B cell (primary cell): ENCODE data around the gene CNTN4.

Experiments used
- EZH2 ChIP-seq: IDR thresholded peaks from 2 replicates; pipeline ENCODE4 v1.6.1; 2012; ENCODE audit warnings: borderline replicate concordance, low read depth, mild to moderate bottlenecking, moderate library complexity, low read length; ENCODE audit not compliant: insufficient read depth, poor library complexity, severe bottlenecking
- TF ChIP-seq, protein P1 (sequence below): fragments of 200-600 bp; IDR thresholded peaks from one replicate; pipeline ENCODE4 v1.8.0; 2022; ENCODE audit warnings: antibody characterized with exemption, mild to moderate bottlenecking

DNA sequence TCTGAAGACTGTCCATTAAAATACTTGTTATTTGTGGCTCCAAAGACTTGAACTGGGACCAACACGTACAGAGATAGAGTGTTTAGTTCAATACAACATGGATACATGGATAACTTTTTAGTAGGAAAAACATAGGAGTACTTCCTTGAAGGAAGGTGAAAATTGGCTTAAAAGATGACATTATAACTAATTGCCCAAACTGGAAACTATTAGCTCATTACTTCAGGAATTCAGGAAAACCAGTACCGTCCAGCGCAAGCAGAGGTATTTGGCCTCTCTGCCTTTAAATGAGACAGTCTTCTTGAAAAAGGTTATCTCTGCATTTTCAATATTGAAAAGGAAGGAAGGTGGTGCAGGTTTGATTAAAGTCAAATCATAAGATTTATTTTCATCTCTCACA lies 777.0 kb downstream of the CNTN4 start:
- TF ChIP-seq, protein P1, sequence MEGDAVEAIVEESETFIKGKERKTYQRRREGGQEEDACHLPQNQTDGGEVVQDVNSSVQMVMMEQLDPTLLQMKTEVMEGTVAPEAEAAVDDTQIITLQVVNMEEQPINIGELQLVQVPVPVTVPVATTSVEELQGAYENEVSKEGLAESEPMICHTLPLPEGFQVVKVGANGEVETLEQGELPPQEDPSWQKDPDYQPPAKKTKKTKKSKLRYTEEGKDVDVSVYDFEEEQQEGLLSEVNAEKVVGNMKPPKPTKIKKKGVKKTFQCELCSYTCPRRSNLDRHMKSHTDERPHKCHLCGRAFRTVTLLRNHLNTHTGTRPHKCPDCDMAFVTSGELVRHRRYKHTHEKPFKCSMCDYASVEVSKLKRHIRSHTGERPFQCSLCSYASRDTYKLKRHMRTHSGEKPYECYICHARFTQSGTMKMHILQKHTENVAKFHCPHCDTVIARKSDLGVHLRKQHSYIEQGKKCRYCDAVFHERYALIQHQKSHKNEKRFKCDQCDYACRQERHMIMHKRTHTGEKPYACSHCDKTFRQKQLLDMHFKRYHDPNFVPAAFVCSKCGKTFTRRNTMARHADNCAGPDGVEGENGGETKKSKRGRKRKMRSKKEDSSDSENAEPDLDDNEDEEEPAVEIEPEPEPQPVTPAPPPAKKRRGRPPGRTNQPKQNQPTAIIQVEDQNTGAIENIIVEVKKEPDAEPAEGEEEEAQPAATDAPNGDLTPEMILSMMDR: no peak
- TF ChIP-seq EZH2: no peak
